ENCODE results near the gene ABCC12. TPM values are rescaled to one million over a fixed set of nuclear protein-coding genes. Genes with fewer than 3 reads are reported as not detected.
A peak's percentile ranks its signal among the peaks of the same experiment; 100 is the strongest.

Gene ABCC12
- total and polyA plus RNA-seq, 4 donors, result 0.25 TPM; not detected in 3

DNA sequence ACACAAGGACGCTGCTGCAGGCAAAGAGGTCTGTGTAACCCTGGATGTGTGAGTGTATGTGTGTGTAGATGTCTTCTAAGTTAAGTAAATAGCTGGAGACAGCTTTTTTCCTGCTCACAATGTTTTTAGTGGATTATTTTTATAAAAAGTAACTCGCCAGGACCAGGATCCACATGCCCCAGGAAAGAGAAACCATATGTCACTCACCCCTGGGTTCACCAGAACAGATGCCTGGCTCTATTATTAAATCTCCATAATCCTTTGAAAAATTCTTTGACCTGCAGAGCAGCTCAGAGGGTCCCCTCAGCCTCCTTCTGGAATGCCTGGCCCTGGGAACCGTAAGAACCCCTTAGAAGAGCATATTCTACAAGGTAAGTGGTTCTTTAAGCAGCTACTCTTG is 18.0 kb downstream of the ABCC12 start (continued):
- TF ChIP-seq, protein P1, sequence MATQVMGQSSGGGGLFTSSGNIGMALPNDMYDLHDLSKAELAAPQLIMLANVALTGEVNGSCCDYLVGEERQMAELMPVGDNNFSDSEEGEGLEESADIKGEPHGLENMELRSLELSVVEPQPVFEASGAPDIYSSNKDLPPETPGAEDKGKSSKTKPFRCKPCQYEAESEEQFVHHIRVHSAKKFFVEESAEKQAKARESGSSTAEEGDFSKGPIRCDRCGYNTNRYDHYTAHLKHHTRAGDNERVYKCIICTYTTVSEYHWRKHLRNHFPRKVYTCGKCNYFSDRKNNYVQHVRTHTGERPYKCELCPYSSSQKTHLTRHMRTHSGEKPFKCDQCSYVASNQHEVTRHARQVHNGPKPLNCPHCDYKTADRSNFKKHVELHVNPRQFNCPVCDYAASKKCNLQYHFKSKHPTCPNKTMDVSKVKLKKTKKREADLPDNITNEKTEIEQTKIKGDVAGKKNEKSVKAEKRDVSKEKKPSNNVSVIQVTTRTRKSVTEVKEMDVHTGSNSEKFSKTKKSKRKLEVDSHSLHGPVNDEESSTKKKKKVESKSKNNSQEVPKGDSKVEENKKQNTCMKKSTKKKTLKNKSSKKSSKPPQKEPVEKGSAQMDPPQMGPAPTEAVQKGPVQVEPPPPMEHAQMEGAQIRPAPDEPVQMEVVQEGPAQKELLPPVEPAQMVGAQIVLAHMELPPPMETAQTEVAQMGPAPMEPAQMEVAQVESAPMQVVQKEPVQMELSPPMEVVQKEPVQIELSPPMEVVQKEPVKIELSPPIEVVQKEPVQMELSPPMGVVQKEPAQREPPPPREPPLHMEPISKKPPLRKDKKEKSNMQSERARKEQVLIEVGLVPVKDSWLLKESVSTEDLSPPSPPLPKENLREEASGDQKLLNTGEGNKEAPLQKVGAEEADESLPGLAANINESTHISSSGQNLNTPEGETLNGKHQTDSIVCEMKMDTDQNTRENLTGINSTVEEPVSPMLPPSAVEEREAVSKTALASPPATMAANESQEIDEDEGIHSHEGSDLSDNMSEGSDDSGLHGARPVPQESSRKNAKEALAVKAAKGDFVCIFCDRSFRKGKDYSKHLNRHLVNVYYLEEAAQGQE (IDR thresholded peaks at IDR 0.05), result no peak
- TF ChIP-seq RXRA (IDR thresholded peaks at IDR 0.05), result no peak
- TF ChIP-seq HNF4A (conservative IDR thresholded peaks at IDR 0.05), result no peak
- TF ChIP-seq TAF1 (conservative IDR thresholded peaks at IDR 0.05), result no peak
- TF ChIP-seq NR2F2 (IDR thresholded peaks at IDR 0.05), result no peak
- TF ChIP-seq, protein P2, sequence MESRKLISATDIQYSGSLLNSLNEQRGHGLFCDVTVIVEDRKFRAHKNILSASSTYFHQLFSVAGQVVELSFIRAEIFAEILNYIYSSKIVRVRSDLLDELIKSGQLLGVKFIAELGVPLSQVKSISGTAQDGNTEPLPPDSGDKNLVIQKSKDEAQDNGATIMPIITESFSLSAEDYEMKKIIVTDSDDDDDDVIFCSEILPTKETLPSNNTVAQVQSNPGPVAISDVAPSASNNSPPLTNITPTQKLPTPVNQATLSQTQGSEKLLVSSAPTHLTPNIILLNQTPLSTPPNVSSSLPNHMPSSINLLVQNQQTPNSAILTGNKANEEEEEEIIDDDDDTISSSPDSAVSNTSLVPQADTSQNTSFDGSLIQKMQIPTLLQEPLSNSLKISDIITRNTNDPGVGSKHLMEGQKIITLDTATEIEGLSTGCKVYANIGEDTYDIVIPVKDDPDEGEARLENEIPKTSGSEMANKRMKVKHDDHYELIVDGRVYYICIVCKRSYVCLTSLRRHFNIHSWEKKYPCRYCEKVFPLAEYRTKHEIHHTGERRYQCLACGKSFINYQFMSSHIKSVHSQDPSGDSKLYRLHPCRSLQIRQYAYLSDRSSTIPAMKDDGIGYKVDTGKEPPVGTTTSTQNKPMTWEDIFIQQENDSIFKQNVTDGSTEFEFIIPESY (IDR thresholded peaks at IDR 0.05), result no peak
- TF ChIP-seq, protein P3, sequence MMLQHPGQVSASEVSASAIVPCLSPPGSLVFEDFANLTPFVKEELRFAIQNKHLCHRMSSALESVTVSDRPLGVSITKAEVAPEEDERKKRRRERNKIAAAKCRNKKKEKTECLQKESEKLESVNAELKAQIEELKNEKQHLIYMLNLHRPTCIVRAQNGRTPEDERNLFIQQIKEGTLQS (IDR thresholded peaks at IDR 0.05), result no peak

DNA sequence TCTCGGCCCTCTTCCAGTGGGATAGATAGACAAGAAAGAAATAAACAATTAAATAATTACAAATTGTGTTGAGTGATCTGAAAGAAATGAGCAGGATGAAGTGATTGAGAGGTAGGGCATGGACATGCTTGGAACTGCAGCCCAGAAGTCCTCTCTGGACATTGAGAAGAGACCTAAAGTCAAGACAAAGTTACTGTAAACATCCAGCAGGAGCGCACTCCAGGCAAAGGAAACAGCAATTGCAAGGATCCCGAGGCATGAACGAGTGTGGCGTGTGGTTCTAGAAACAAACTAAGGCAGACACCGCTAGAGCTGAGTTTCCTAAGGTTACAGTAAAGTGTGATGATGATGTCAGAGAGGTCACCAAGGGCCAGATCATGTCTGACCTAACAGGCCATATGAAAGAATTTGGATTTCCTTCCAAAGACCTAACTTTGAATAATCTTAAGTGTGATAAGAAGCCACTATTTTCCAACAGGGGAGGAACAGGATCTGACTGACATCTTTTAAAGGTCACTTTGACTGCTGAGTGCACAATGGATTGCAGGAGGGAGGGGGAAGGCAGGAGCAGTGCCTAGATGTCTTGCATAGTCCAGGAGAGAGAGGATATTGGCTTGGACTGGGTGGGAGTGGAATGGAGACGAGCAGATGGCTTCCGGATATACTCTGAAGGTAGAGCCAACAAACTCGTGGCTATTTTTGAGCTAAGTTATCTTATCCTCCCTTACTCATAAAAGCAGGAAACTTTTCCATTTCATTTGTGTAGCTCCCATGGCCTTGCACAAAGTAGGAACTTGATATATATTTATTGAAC is 19.0 kb downstream of the ABCC12 start:
- Histone ChIP-seq H3K9me3 (ENCODE audit: control insufficient read depth in 4 of 4, low read length in 3 of 4) (no peaks in the 10 kb centered on the region), H3K27ac (ENCODE audit: low read depth in 1 of 2, low read length in 2 of 2) (no peak overlapping the region), H3K27me3 (ENCODE audit: control insufficient read depth in 4 of 4, insufficient read depth in 4 of 4, low read length in 3 of 4) (no peaks in the 10 kb centered on the region), H3K9ac (ENCODE audit: low read depth in 1 of 2, low read length in 2 of 2) (no peak overlapping the region), H3K36me3 (ENCODE audit: control insufficient read depth in 4 of 4, insufficient read depth in 3 of 4, low read depth in 1 of 4, low read length in 3 of 4) (no peaks in the 10 kb centered on the region), H3K4me3 (ENCODE audit: low read depth in 1 of 3, low read length in 3 of 3) (no peak overlapping the region), H3K4me1 (ENCODE audit: control insufficient read depth in 4 of 4, insufficient read depth in 4 of 4, low read length in 3 of 4) (no peaks in the 10 kb centered on the region)
- WGBS, result 73% methylated on average over 9 of the region's 9 CpGs
- TF ChIP-seq JUND (IDR thresholded peaks at IDR 0.05) (no peak), HNF4G (IDR thresholded peaks at IDR 0.05) (no peak), NR2F2 (IDR thresholded peaks at IDR 0.05) (peak; percentile 82), RAD21 (IDR thresholded peaks at IDR 0.05) (no peak), EGR1 (IDR thresholded peaks at IDR 0.05; ENCODE audit: low read depth in 2 of 2) (no peak)
- DNase-seq (ENCODE audit: low spot score), result no peak

DNA sequence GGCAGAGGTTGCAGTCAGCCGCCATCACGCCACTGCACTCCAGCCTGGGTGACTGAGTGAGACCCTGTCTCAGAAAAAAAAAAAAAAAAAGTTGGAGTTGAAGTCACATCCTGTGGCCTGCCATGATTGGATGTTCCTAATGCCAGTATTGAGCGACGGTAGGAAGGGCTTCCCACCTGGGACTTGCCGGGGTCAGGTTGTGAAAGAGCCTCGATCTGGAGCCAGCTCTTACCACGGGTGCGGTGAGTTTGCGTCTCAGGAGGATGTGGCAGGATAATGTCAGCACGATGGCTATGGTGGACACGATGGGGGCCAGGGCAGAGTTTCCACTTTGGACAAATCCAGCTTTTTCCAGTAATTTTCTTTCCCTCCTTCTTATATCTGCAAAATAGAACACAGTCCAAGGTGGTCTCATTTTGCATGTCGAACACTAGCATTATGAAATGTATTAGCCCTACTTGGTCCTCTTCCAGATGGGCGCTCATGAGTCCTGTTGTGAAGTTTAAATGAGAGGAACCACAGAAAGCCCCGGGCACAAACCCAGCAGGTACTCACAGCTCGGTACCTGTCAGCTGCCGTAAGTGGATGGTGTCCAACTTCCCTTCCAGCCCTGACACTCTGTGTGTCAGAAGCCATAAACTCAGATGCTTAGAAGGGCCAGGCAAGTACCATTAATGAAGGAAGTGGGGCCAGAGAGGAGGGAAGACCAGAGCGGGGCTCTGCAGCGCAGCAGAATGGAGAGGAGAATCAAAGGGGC is 22.2 kb downstream of the ABCC12 start:
- no peaks in the 10 kb centered on the region for H3K36me3 ChIP-seq (ENCODE audit: control insufficient read depth in 4 of 4, insufficient read depth in 3 of 4, low read depth in 1 of 4, low read length in 3 of 4)
- H3K4me1 ChIP-seq (ENCODE audit: control insufficient read depth in 4 of 4, insufficient read depth in 4 of 4, low read length in 3 of 4), result no peaks in the 10 kb centered on the region
- no peak overlapping the region for H3K4me3 ChIP-seq (ENCODE audit: low read depth in 1 of 3, low read length in 3 of 3)
- H3K9ac ChIP-seq (ENCODE audit: low read depth in 1 of 2, low read length in 2 of 2), result no peak overlapping the region
- no peak overlapping the region for H3K27ac ChIP-seq (ENCODE audit: low read depth in 1 of 2, low read length in 2 of 2)
- no peaks in the 10 kb centered on the region for H3K9me3 ChIP-seq (ENCODE audit: control insufficient read depth in 4 of 4, low read length in 3 of 4)
- TF ChIP-seq RAD21 (IDR thresholded peaks at IDR 0.05) (no peak), HNF4G (IDR thresholded peaks at IDR 0.05) (no peak)
- TF ChIP-seq, protein P4, sequence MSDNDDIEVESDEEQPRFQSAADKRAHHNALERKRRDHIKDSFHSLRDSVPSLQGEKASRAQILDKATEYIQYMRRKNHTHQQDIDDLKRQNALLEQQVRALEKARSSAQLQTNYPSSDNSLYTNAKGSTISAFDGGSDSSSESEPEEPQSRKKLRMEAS (IDR thresholded peaks at IDR 0.05), result no peak
- TF ChIP-seq, protein P3 (IDR thresholded peaks at IDR 0.05), result no peak
- H3K27me3 ChIP-seq (ENCODE audit: control insufficient read depth in 4 of 4, insufficient read depth in 4 of 4, low read length in 3 of 4), result peaks cover 0 to 3% (median 0%) of the 10 kb centered on the region in 4 donors
- 91% methylated on average over 18 of the region's 18 CpGs for WGBS
- DNase-seq (ENCODE audit: low spot score), result no peak
